Right forelimb (tissue), 1 donor: Measurements from ENCODE around the gene PDE4B.

Experiments used
- DNase-seq: peaks from one replicate; pipeline ENCODE4 v3.0.0-alpha.2; 2018

Gene PDE4B

DNA sequence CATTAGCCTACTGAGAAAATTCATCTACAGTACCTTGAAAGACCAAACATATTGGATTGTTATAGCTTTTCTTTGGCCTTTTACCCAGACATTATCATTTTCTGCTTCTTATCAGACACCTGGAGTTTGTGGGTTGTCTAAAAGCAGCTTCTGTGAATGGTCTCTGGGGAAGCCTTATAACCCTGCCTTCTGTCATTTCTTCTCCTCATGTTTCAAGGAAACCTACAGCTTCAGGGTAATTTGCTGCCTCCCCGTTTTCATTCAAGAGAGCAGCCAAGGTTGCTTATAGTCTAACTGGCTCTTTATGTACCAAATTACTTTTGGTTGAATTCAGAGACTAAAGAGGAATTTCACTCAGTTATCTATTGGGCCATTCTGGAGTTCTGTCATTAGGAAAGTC is 453.0 kb downstream of the PDE4B start:
- DNase-seq: no peak

- DNase-seq: no peak
These were observed 453.9 kb downstream of the PDE4B start for GRCh38 chr1:66246351-66247269.

DNA sequence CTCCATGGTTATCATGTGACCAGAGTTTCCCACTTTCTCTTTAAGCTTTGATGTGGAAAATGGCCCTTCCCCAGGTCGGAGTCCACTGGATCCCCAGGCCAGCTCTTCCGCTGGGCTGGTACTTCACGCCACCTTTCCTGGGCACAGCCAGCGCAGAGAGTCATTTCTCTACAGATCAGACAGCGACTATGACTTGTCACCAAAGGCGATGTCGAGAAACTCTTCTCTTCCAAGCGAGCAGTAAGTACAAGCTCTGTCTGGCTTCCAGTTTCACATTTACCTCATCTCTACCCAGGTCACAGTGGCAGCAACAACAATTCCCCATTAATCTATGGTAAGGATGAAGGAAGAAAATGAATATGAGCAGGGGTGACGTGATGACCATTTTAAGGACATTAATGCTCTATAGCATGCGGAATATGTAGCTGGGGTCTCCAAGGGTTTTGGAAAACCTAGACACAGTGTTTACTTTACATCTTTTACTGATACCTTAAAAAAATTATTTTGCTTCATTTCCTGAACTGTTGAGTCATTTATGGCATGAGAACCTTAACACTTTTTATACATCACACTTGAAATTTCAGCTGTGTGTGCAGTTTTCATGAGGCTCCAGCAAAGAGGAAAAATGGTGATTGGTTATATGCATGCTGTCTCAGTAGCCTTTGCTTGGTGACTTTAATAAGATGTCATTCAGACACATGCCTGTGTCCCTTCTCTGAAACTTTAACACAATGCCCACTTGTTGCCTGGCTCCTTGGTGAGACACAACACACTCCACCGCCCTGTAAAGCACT is 454.9 kb downstream of the PDE4B start:
- no peak for DNase-seq

DNA sequence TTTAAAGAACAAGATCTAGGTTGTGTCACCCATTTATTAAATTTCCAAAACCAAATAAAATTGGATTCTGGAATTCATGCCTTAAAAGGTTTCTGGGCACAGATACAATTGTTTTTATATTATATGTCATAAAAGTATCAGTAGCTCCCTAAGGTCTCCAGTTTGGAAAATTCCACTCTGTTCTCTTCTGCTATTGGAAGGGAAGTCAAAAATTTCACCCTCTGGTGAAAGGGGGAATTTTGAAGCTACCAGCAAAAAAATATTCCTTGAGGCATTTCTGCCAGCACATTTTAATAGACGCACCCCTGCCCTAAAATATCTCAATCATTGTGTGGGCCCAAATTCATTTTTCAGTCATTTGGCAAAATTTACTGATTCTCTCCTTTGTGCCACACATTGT is 455.6 kb downstream of the PDE4B start:
- DNase-seq: no peak

DNA sequence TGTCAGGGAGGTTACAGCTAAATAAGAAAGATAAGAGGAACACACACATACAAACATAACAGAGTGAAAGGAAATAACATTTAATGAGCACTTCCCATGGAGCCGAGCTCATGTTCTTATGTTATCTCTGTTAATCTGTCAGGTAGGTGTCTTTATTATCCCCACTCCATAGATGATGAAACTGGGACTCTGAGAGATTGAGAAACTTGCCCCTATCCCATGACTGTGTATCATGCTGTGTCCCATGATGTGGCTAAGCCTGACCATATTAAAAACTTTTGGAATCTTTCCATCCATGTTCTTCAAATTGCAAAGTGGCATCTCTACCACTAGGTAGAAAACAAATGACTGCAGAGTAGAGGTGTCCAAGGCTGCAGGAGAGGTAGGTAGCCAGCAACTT is 456.1 kb downstream of the PDE4B start:
- DNase-seq: no peak

DNA sequence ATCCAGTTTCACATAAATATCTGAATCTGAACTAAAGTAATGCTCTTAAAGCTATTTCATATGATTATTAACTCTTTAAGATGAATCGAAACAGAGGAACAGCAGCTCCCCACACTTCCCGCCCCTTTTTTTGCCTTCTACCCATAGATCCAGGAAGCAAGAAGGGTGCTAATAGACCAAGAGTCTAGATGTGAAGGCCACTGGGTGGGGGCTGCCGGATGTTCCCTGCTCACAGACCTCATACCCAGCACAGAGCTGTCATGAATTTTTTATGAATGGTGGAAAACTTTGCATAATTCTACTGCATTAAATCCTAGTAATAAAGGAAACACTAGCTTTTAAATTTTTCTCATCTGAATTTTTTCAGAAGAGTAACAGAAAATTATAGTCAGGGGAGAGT is 457.4 kb downstream of the PDE4B start:
- DNase-seq: no peak

DNA sequence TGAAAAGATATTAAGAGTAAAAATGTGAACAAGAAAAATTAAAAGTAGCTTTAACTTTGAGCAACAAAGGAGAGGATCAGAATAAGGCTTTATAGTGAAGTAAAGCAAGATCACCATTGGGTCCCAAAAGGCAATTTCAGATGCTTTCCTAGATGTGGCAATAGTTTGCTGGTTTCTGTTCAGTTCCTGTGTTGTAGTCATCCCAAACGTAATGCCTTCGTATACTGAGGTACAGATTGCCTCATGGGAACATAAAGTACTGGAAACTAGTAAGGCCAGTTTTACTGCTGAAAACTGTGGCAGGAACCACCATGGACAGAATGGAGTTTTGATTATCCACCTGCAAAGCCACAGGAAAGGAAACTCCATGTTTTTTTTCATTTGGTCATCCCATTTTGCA is 457.8 kb downstream of the PDE4B start:
- no peak for DNase-seq

DNA sequence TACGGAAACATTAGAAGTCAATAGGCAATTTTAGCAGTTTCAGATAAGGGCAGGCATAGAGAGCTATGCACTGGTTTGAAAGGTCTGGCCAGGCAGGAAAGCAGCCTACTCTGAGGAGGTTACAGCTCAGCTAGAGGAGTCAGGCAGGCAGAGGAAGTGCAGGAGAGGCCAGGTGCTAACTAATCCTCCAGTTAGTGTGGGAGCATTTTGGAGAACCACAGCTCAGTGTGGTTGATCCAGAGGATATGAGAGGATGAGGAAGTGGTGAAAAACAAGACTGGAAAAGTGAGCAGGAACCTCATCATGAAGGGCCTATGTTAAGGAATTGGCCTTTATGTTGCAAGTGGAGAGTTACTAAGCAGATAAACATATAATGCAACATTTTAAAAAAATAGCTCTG is 458.9 kb downstream of the PDE4B start:
- no peak for DNase-seq

- no peak for DNase-seq
These were observed 460.7 kb downstream of the PDE4B start for GRCh38 chr1:66253330-66253921.

DNA sequence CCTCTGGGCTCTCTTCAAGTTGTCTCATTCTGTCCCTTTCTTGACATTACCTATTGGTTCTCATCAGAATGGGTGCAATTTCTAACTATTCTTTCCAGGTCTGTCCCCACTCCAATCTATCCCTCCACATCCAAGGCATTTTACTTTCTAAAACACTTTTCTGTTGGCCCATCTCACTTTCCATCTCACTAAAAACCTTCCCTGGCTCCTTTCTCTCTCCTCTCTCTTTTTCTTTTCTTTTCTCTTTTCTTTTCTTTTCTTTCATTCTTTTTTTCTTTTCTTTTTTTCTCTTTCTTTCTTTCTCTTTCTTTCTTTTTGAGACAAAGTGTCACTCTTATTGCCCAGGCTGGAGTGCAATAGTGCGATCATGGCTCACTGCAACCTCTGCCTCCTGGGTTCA is 462.1 kb downstream of the PDE4B start:
- no peak for DNase-seq

- no peak for DNase-seq
These were observed 464.2 kb downstream of the PDE4B start for GRCh38 chr1:66256629-66257572.

DNA sequence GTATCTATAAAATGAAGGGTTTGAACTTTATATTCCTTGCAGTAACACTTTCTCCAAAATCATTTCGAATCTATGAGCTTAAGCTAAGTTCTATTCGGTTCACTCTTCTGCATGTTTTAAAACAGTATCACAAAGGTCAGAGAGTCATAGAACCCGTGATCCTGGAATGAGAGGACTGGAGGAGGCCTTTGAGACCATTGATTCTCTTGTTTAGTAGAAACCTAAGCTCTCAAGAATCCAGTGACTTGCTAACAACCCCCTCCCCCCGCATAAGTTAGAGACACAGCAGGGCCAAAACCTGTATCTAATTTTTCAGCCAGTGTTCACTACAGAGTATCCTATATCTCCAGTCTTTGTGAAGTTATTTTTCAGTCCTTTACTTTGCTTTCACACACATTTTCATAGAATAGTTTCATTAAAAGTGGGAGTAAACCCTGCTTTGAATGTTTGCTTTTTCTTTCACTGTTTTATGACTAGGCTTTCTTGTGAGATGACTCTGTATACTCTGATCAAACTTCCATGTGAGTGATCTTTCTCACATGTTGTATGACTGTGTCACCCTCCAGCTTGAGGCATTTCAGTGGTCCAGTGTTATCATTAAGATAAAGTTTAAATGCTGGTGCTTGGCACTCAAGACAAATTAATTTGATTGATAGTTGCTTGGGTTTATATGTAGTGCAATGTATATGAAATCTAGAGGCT is 465.9 kb downstream of the PDE4B start:
- DNase-seq: no peak

DNA sequence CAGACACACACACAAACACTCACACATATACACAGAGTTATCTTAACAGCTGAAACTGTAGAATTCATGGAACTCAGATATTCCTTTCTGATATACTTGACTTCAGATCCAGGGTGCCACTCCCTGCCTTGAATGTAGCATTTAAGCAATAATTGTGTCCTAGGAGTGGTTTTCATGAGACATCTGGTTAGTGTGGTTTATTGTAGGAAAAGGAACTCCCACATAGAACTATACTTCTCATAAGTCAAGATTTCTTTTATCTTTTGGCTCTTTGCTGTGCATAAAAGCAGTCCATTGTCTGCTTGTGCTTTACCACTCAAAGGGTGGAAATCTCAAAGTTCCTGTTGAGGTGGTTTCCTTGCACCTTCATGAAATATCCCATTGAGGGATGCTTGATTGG is 468.7 kb downstream of the PDE4B start:
- DNase-seq: no peak

DNA sequence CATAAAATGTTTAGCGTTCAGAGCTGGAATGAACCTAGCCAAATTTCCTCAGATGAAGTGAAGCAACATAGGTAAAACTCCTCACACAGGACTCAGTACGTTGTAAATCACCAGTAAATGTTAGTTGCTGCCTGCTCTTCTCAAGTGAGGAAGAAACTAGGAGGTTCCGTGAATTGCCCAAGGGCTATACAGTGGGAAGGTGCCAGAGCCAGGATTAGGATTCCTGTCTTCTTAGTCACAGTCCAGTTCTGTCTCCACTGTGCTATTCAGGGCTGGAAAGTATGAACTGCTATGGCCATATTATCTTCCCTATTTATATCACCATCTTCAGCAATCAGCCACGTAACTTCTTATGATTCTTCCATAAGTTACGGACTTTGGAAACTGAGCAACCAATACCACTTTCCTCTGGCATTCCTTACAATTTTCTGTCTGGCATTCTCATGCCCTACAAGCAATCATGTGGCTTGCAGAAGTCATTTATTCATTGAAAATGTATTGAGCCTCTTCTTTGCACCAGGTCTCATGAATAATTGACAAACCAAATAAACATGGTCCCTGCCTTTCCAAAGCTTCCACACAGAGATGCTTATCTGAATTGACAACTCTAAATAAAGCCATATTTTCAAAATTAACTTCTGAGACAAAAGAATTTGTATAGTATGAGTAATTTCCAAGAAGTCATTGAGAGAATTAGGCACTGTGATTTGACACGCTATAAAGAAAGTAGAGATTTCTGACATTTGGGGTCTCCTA is 469.7 kb downstream of the PDE4B start:
- no peak for DNase-seq

DNA sequence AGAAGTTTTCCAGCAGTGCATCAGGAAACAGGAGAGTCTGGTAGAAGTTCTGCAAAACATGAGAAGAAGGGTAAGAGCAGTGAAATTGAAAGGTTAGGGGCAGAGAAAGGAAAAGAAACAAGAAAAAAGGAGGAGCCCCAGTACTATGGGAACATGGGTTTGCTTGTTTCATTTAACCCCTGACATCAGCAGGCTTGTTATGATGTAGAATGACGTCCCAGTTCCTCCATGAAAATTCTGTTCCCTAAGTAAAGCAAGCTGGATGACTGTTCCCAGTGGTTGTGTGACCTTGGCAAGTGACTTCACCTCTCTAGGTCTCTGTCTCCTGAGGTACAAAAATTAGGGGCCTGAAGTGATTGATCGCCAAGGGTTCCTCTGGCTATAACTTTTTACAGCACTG is 472.6 kb downstream of the PDE4B start:
- DNase-seq: no peak

- DNase-seq: no peak
These were observed 473.1 kb downstream of the PDE4B start for GRCh38 chr1:66265796-66266195.

DNA sequence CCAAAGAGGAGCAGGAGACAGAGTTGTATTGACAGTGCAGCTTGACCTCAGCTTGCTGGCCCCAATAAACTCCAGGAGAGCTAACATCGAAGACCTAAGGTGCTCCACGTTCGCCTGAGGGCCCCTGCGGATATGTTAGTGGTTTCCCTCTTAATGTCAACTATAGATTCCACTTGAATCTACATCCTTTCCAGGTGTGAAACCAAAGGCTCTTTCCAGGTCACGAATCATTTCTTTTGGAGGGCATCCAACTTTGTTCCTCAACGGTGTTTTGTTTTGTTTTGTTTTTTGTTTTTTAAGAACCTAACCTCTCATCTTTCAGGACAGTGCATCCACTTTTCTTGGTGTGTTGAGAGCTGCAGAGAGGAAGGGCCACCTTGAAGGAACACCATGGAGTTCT is 473.7 kb downstream of the PDE4B start:
- no peak for DNase-seq

- DNase-seq: no peak
These were observed 474.1 kb downstream of the PDE4B start for GRCh38 chr1:66266756-66267155.

DNA sequence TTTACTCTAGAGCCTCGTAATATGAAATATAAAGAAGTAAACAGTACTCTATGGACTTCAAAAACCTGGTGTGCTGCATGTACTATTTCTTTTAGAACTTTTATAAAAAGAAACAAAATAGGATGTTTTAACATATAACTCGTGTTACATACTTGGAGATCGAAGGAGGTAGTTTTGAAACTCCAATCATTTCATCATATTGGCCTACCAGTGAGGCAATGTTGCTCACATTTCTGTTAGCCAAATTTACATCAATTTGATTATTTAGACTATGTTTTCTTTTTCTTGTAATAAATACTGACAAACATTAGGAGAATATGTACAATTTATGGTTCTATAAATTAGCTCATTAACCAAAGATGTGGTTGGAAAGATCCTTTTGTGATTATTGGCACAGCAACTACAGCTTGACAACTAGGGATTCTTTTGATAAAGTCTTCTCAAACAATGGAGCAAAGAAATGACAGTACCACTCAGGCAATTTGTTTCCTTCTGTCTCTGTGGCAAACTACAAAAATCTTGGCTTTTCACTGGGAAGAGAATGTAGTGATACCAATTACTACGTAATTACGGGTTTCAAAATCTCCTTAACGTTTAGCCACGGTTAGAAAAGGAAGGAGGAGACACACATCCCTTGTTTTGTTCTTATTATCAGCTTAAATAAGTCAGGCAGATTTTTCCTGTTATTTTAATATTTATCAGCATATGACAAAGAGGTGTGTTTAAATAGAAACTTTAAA is 474.7 kb downstream of the PDE4B start:
- no peak for DNase-seq

- DNase-seq: no peak
These were observed 476.5 kb downstream of the PDE4B start for GRCh38 chr1:66269222-66269621.
